Measurements from ENCODE around the gene ALOXE3.

ALOXE3 gene

DNA sequence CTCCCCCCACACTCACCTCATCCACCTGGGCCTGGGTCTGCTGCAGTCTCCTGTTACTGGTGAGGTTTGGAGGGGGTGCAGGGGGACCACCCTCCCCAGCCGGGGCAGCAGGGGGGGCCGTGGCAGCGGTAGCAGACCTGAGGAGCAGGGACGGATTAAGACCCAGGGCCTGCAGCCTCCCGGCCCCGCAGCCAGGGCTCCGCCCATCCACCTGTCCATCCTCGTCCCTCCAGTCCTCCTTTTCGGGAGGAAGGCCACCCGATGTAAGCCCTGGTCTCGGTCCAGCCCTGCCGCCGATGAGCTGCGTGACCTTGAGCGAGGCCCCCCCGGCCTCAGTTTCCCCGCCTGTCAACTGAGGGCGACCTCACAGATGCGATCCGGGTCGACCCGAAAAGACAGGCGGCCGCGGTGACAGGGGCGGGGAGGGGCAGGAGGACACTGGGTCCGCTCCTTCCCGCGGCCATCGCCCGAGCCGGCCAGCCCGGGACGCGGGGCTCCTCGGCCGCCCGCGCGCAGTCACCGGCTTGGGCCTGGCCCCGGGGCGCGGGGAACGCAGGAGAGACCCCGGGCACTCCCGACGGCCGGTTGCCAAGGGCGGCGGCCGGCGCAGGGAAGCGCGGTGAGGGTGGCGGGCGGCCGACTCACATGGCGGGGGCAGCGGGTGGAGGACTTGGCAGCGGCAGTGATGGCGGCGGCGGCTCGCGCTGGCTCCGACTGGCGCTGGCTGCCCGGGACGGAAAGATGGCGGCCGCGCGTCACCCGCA, 44.1 kb upstream of the ALOXE3 start, which contains the start of gene VAMP2:
VAMP2 (minus strand) TSS at position 716 of the 764 bp plus-strand sequence; CDS start at position 647, 69 bp downstream.
- TF ChIP-seq CTCF (conservative IDR thresholded peaks at IDR 0.05; ENCODE audit: low read depth, low read length) = peak; percentile 3
- peak within 1 kb of the TSS; percentile 89 for H3K4me3 ChIP-seq (ENCODE audit: low read length)
- no peak for DNase-seq (ENCODE audit: low read depth)

GRCh38 chr17:8161289-8162232, 43.2 kb upstream of the ALOXE3 start:
- no peak for TF ChIP-seq CTCF (conservative IDR thresholded peaks at IDR 0.05; ENCODE audit: low read depth, low read length)
- DNase-seq (ENCODE audit: low read depth) = no peak
- H3K4me3 ChIP-seq (ENCODE audit: low read length) = peak overlapping the region; percentile 89

DNA sequence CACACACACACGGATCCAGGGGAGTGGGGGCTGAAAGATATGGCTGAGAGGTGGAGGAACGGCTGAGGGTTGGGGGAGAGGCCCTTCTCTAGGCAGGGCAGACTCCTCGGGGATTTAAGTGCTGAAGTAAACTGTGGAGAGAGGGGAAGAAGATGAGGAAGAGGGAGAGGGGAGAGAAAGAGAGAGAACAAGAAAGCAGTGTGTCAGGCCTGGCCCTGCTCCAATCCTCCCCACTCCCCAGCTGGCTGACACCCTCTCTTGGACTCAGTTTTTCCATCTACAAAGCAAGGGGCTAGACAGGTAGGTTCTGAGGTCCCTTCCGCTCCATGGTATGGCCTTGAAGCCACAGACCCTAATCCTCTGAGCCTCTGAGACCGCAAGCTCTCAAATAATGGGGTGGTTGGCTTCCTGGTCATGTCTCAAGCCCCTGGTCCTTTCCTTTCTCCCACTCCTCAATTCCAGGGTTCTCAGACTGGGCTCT, 42.5 kb upstream of the ALOXE3 start:
- H3K4me3 ChIP-seq (ENCODE audit: low read length) = no peak overlapping the region
- no peak for DNase-seq (ENCODE audit: low read depth)
- TF ChIP-seq CTCF (conservative IDR thresholded peaks at IDR 0.05; ENCODE audit: low read depth, low read length) = no peak

- no peak for DNase-seq (ENCODE audit: low read depth)
- no peak for TF ChIP-seq CTCF (conservative IDR thresholded peaks at IDR 0.05; ENCODE audit: low read depth, low read length)
- H3K4me3 ChIP-seq (ENCODE audit: low read length) = no peak overlapping the region
These were observed 41.9 kb upstream of the ALOXE3 start for GRCh38 chr17:8160224-8160577.

DNA sequence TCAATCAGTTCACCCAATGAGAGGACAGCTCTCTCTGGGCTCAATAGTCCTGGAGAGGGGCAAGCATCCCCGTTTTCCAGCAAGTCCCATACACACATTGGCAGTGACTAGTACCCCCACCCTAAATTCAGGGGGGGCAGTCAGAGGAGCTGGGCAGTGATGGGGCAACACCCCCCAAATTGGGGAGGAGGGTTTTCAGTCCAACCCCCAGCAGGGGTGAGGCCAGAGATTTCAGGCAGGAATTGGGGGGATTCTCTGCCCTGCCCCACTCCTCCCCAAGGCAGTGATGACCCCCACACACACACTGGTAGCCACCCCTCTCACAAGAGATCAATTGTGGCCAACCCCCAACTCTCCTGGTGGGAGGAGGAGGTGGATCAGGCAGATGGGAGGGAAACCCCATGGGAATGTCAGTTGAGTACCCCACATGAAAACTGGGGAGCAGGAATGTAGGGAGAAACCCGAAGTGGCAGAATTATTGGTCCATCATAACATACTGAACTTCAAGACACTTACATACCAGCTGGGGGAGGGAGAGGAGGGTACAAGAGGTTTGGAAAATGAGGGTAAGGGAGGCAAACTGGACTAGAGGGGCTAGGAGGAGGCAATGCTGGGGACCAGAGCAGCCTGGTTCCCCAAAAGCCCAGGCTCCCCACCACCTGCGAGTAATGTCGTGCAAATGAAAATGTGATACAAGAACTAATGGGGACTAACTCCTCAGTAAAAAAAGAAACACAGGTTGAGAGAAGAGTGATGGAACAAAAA, 41.3 kb upstream of the ALOXE3 start:
- DNase-seq (ENCODE audit: low read depth) = no peak
- no peak for TF ChIP-seq CTCF (conservative IDR thresholded peaks at IDR 0.05; ENCODE audit: low read depth, low read length)
- H3K4me3 ChIP-seq (ENCODE audit: low read length) = no peak overlapping the region

DNA sequence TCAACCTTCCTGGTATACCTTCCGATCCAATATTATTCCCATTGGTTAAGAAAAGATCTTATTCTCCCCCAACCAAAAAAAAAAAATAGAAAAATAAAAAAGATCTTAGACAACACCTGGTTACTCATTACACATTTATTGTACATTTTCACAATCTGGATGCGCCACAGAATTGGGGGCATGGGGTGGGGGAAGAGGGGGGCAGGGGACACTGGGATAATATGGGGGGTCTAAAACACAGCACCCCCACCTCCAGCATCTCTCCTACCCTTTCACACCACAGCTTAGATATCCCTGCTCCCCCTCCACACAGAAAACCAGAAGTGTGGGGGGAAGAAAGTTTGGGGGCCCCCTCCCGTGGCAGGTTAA, 40.7 kb upstream of the ALOXE3 start:
- H3K4me3 ChIP-seq (ENCODE audit: low read length) = no peak overlapping the region
- DNase-seq (ENCODE audit: low read depth) = no peak
- no peak for TF ChIP-seq CTCF (conservative IDR thresholded peaks at IDR 0.05; ENCODE audit: low read depth, low read length)

All from retinal pigment epithelial cell (primary cell).